HG02852 (cell line): Measurements from ENCODE around the gene MNX1.

ENCODE experiments used
- ATAC-seq: cut with Tn5 transposase; IDR thresholded peaks from one replicate; pipeline ENCODE4 v1.9.1; 2021; ENCODE audit warnings: mild to moderate bottlenecking, moderate library complexity; ENCODE audit not compliant: unreplicated experiment

MNX1 gene

GRCh38 chr7:157004521-157005455, 5.7 kb downstream of the MNX1 start:
- no peak for ATAC-seq

GRCh38 chr7:157003756-157004520, 6.5 kb downstream of the MNX1 start:
- ATAC-seq, result no peak

GRCh38 chr7:157003445-157003755, 7.1 kb downstream of the MNX1 start:
- ATAC-seq, result no peak

GRCh38 chr7:157002819-157003421, 7.5 kb downstream of the MNX1 start:
- ATAC-seq, result no peak

GRCh38 chr7:157001920-157002818, 8.3 kb downstream of the MNX1 start:
- no peak for ATAC-seq

- no peak for ATAC-seq
Observed at GRCh38 chr7:157000741-157001653, 9.5 kb downstream of the MNX1 start.

GRCh38 chr7:156999958-157000726, 10.3 kb downstream of the MNX1 start:
- ATAC-seq, result no peak

GRCh38 chr7:156998988-156999957, 11.2 kb downstream of the MNX1 start:
- no peak for ATAC-seq

- ATAC-seq, result no peak
Observed at GRCh38 chr7:156994417-156994816, 16.0 kb downstream of the MNX1 start.

GRCh38 chr7:156993925-156994235, 16.6 kb downstream of the MNX1 start:
- no peak for ATAC-seq

- ATAC-seq, result no peak
Observed at GRCh38 chr7:156993021-156993924, 17.2 kb downstream of the MNX1 start.

- no peak for ATAC-seq
Observed at GRCh38 chr7:156989766-156990535, 20.5 kb downstream of the MNX1 start.

- ATAC-seq, result no peak
Observed at GRCh38 chr7:156988343-156989185, 21.9 kb downstream of the MNX1 start.

GRCh38 chr7:156986378-156986777, 24.1 kb downstream of the MNX1 start:
- no peak for ATAC-seq
